ENCODE data around the gene ZNF576. TPM values are rescaled to one million over a fixed set of nuclear protein-coding genes. Genes with fewer than 3 reads are reported as not detected.
A peak's percentile ranks its signal among the peaks of the same experiment; 100 is the strongest.

ZNF576 gene
- polyA plus RNA-seq, 1 donor from 2014 or later = 11.9 TPM

GRCh38 chr19:43598445-43599240 lies 2.2 kb downstream of the ZNF576 start:
- H3K27ac ChIP-seq (ENCODE audit: low read length) = no peak overlapping the region
- no peaks in the 10 kb centered on the region for H3K9me2 ChIP-seq (ENCODE audit: insufficient read depth, low read length)
- H3K4me2 ChIP-seq (ENCODE audit: low read length) = no peak overlapping the region
- no peaks in the 10 kb centered on the region for H3F3A ChIP-seq (ENCODE audit: insufficient read depth, low read length, poor library complexity, severe bottlenecking)
- peak overlapping the region; percentile 99 for H3K4me3 ChIP-seq (ENCODE audit: low read length)
- TF ChIP-seq RAD21 (conservative IDR thresholded peaks at IDR 0.05) = no peak
- TF ChIP-seq SMC3 (conservative IDR thresholded peaks at IDR 0.05; ENCODE audit: poor library complexity) = no peak
- no peak for TF ChIP-seq MXI1 (conservative IDR thresholded peaks at IDR 0.05; ENCODE audit: poor library complexity, severe bottlenecking)
- no peak for TF ChIP-seq EZH2 (IDR thresholded peaks at IDR 0.05; ENCODE audit: borderline replicate concordance, insufficient read depth, low read length, poor library complexity, severe bottlenecking)
- TF ChIP-seq TAF1 (IDR thresholded peaks at IDR 0.05; ENCODE audit: low read depth) = no peak
- no peak for TF ChIP-seq EP300 (conservative IDR thresholded peaks at IDR 0.05; ENCODE audit: poor library complexity, severe bottlenecking)
- no peak for TF ChIP-seq REST (IDR thresholded peaks at IDR 0.05; ENCODE audit: borderline replicate concordance)
- TF ChIP-seq CTCF (IDR thresholded peaks at IDR 0.05; ENCODE audit: poor library complexity, severe bottlenecking) = no peak
- no peak for TF ChIP-seq POLR2AphosphoS5 (IDR thresholded peaks at IDR 0.05)
- H3K9ac ChIP-seq (ENCODE audit: low read length) = no peak overlapping the region
- no peaks in the 10 kb centered on the region for H3K9me3 ChIP-seq (ENCODE audit: low read length)
- H2AFZ ChIP-seq (ENCODE audit: low read depth, low read length) = no peak overlapping the region
- H3K79me2 ChIP-seq (replicated peaks; ENCODE audit: insufficient read depth, low read length) = peaks cover 36% of the 10 kb centered on the region
- no peaks in the 10 kb centered on the region for H3K27me3 ChIP-seq (ENCODE audit: insufficient read depth, low read depth, low read length)
- peaks cover 4% of the 10 kb centered on the region for H4K20me1 ChIP-seq (ENCODE audit: insufficient read depth)
- H3K36me3 ChIP-seq (ENCODE audit: insufficient read depth, low read length) = no peaks in the 10 kb centered on the region

- H3K27me3 ChIP-seq (ENCODE audit: insufficient read depth, low read depth, low read length) = no peaks in the 10 kb centered on the region
- peaks cover 25% of the 10 kb centered on the region for H3K79me2 ChIP-seq (replicated peaks; ENCODE audit: insufficient read depth, low read length)
- no peaks in the 10 kb centered on the region for H3K9me3 ChIP-seq (ENCODE audit: low read length)
- no peaks in the 10 kb centered on the region for H4K20me1 ChIP-seq (ENCODE audit: insufficient read depth)
- no peak overlapping the region for H2AFZ ChIP-seq (ENCODE audit: low read depth, low read length)
- H3K36me3 ChIP-seq (ENCODE audit: insufficient read depth, low read length) = no peaks in the 10 kb centered on the region
- TF ChIP-seq EZH2 (IDR thresholded peaks at IDR 0.05; ENCODE audit: borderline replicate concordance, insufficient read depth, low read length, poor library complexity, severe bottlenecking) (no peak), CTCF (IDR thresholded peaks at IDR 0.05; ENCODE audit: poor library complexity, severe bottlenecking) (peak; percentile 22), REST (IDR thresholded peaks at IDR 0.05; ENCODE audit: borderline replicate concordance) (no peak), TAF1 (IDR thresholded peaks at IDR 0.05; ENCODE audit: low read depth) (no peak), POLR2AphosphoS5 (IDR thresholded peaks at IDR 0.05) (no peak), EP300 (conservative IDR thresholded peaks at IDR 0.05; ENCODE audit: poor library complexity, severe bottlenecking) (no peak), MXI1 (conservative IDR thresholded peaks at IDR 0.05; ENCODE audit: poor library complexity, severe bottlenecking) (no peak)
- no peak overlapping the region for H3K27ac ChIP-seq (ENCODE audit: low read length)
- no peaks in the 10 kb centered on the region for H3F3A ChIP-seq (ENCODE audit: insufficient read depth, low read length, poor library complexity, severe bottlenecking)
- H3K9me2 ChIP-seq (ENCODE audit: insufficient read depth, low read length) = no peaks in the 10 kb centered on the region
- no peak overlapping the region for H3K4me2 ChIP-seq (ENCODE audit: low read length)
- no peak overlapping the region for H3K9ac ChIP-seq (ENCODE audit: low read length)
- no peak overlapping the region for H3K4me3 ChIP-seq (ENCODE audit: low read length)
Measured at GRCh38 chr19:43599635-43600295, 3.4 kb downstream of the ZNF576 start.
